ENCODE data around the gene APOOL. TPM values are rescaled to one million over a fixed set of nuclear protein-coding genes. Genes with fewer than 3 reads are reported as not detected.

APOOL gene
- polyA plus RNA-seq, 1 experiment: 2.5 TPM

- POLR2A ChIA-PET: no interaction called here
- TF ChIP-seq CTCF (IDR thresholded peaks at IDR 0.05; ENCODE audit: insufficient read depth, low read depth, low read length): no peak
- no peak overlapping the region for H3K4me3 ChIP-seq (ENCODE audit: low read depth, low read length)
- CTCF ChIA-PET: no interaction called here
- no peak for DNase-seq (ENCODE audit: low read depth)
- H3K27me3 ChIP-seq (ENCODE audit: control insufficient read depth, insufficient read depth, low read length): no peaks in the 10 kb centered on the region
- H3K36me3 ChIP-seq (ENCODE audit: control insufficient read depth, insufficient read depth, low read length): no peaks in the 10 kb centered on the region
Observed at GRCh38 chrX:85114171-85114570, 110.5 kb downstream of the APOOL start.

- ChIA-PET POLR2A (no interaction called here), CTCF (no interaction called here)
- no peak for TF ChIP-seq CTCF (IDR thresholded peaks at IDR 0.05; ENCODE audit: insufficient read depth, low read depth, low read length)
- no peak for DNase-seq (ENCODE audit: low read depth)
- H3K27me3 ChIP-seq (ENCODE audit: control insufficient read depth, insufficient read depth, low read length): no peaks in the 10 kb centered on the region
- no peak overlapping the region for H3K4me3 ChIP-seq (ENCODE audit: low read depth, low read length)
- no peaks in the 10 kb centered on the region for H3K36me3 ChIP-seq (ENCODE audit: control insufficient read depth, insufficient read depth, low read length)
Observed at GRCh38 chrX:85114776-85115175, 111.1 kb downstream of the APOOL start.

- H3K36me3 ChIP-seq (ENCODE audit: control insufficient read depth, insufficient read depth, low read length): no peaks in the 10 kb centered on the region
- DNase-seq (ENCODE audit: low read depth): no peak
- H3K4me3 ChIP-seq (ENCODE audit: low read depth, low read length): no peak overlapping the region
- no peak for TF ChIP-seq CTCF (IDR thresholded peaks at IDR 0.05; ENCODE audit: insufficient read depth, low read depth, low read length)
- ChIA-PET CTCF (no interaction called here), POLR2A (no interaction called here)
- H3K27me3 ChIP-seq (ENCODE audit: control insufficient read depth, insufficient read depth, low read length): no peaks in the 10 kb centered on the region
Observed at GRCh38 chrX:85115252-85115651, 111.6 kb downstream of the APOOL start.

- Histone ChIP-seq H3K4me3 (ENCODE audit: low read depth, low read length) (no peak overlapping the region), H3K27me3 (ENCODE audit: control insufficient read depth, insufficient read depth, low read length) (no peaks in the 10 kb centered on the region), H3K36me3 (ENCODE audit: control insufficient read depth, insufficient read depth, low read length) (no peaks in the 10 kb centered on the region)
- no peak for TF ChIP-seq CTCF (IDR thresholded peaks at IDR 0.05; ENCODE audit: insufficient read depth, low read depth, low read length)
- CTCF ChIA-PET: no interaction called here
- no peak for DNase-seq (ENCODE audit: low read depth)
- POLR2A ChIA-PET: no interaction called here
Observed at GRCh38 chrX:85136409-85136808, 132.7 kb downstream of the APOOL start.

- TF ChIP-seq CTCF (IDR thresholded peaks at IDR 0.05; ENCODE audit: insufficient read depth, low read depth, low read length): no peak
- H3K4me3 ChIP-seq (ENCODE audit: low read depth, low read length): no peak overlapping the region
- H3K27me3 ChIP-seq (ENCODE audit: control insufficient read depth, insufficient read depth, low read length): no peaks in the 10 kb centered on the region
- CTCF ChIA-PET: no interaction called here
- DNase-seq (ENCODE audit: low read depth): no peak
- POLR2A ChIA-PET: no interaction called here
- no peaks in the 10 kb centered on the region for H3K36me3 ChIP-seq (ENCODE audit: control insufficient read depth, insufficient read depth, low read length)
Observed at GRCh38 chrX:85139422-85139821, 135.7 kb downstream of the APOOL start.

Data from BJ (cell line).